IMR-90 (cell line): ENCODE data around the gene REXO1. TPM values are rescaled to one million over a fixed set of nuclear protein-coding genes. Genes with fewer than 3 reads are reported as not detected.
"Not testable (repeated sequence)": the region's sequence is repeated elsewhere in the genome, so short reads cannot be mapped to it uniquely, and the experiment has no call there.

Experiments
- ATAC-seq: fragments of 200-7000 bp; cut with Tn5 transposase; 2 replicates; pipeline ENCODE4 v1.9.1; 2020; ENCODE audit warnings: low read depth, mild to moderate bottlenecking, moderate library complexity
- BruUV-seq: library from RNA; stranded (reverse); fragments of 400-500 nt; replicated peaks from 2 replicates; lab custom pipeline; 2021; lab: Mats Ljungman, UMichigan
- CTCF ChIA-PET: fragments of 300-600 bp; formaldehyde crosslinking; extraction: SDS; loops from one replicate; lab custom pipeline; 2021; ENCODE audit warnings: antibody characterized with exemption; lab: Yijun Ruan, JAX
- POLR2A ChIA-PET: fragments of 300-600 bp; sonication (Branson Sonifier 250); formaldehyde crosslinking; loops from one replicate; lab custom pipeline; 2022; ENCODE audit warnings: antibody characterized with exemption; ENCODE audit not compliant: unreplicated experiment; lab: Charles Lee
- DNase-seq: peaks from one replicate; pipeline ENCODE4 v3.0.0; 2013
- H2AFZ ChIP-seq: replicated peaks from 2 replicates; pipeline ENCODE3; 2013; ENCODE audit warnings: low read length, mild to moderate bottlenecking; ENCODE audit not compliant: poor library complexity
- H2AK5ac ChIP-seq: 2 replicates; pipeline ENCODE4 v1.6.1; 2013; ENCODE audit warnings: low read depth, low read length, inconsistent platforms
- H2AK9ac ChIP-seq: replicated peaks from 2 replicates; pipeline ENCODE3; 2013; ENCODE audit warnings: mild to moderate bottlenecking, low read depth, low read length, moderate library complexity; ENCODE audit not compliant: poor library complexity
- H2BK120ac ChIP-seq: 2 replicates; pipeline ENCODE4 v1.6.1; 2013; ENCODE audit warnings: low read depth, low read length, inconsistent platforms
- H2BK15ac ChIP-seq: 3 replicates; pipeline ENCODE4 v1.6.1; 2013; ENCODE audit warnings: low read depth, low read length, inconsistent platforms
- H2BK20ac ChIP-seq: 2 replicates; pipeline ENCODE4 v1.6.1; 2013; ENCODE audit warnings: low read depth, mild to moderate bottlenecking, inconsistent platforms, low read length, moderate library complexity
- H2BK5ac ChIP-seq: 2 replicates; pipeline ENCODE4 v1.6.1; 2013; ENCODE audit warnings: mild to moderate bottlenecking, low read depth, low read length, inconsistent platforms; ENCODE audit not compliant: poor library complexity, severe bottlenecking
- H3K14ac ChIP-seq: replicated peaks from 2 replicates; pipeline ENCODE4 v1.6.1; 2013; ENCODE audit warnings: low read depth, low read length, inconsistent platforms
- H3K18ac ChIP-seq: 2 replicates; pipeline ENCODE4 v1.6.1; 2013; ENCODE audit warnings: low read depth, low read length, control low read depth
- H3K23ac ChIP-seq: 2 replicates; pipeline ENCODE4 v1.6.1; 2013; ENCODE audit warnings: low read depth, low read length, inconsistent platforms
- H3K27ac ChIP-seq: 2 replicates; pipeline ENCODE4 v1.5.1; 2013; ENCODE audit warnings: mild to moderate bottlenecking, control low read depth, low read length; ENCODE audit not compliant: insufficient read depth
- H3K27me3 ChIP-seq: 2 replicates; pipeline ENCODE4 v1.6.1; 2013; ENCODE audit warnings: low read length; ENCODE audit not compliant: control insufficient read depth, insufficient read depth
- H3K36me3 ChIP-seq: 2 replicates; pipeline ENCODE4 v1.6.1; 2013; ENCODE audit warnings: low read length, mixed read lengths; ENCODE audit not compliant: control insufficient read depth, insufficient read depth
- H3K4ac ChIP-seq: 2 replicates; pipeline ENCODE4 v1.6.1; 2013; ENCODE audit warnings: low read depth, low read length, inconsistent platforms
- H3K4me1 ChIP-seq: 2 replicates; pipeline ENCODE4 v1.6.1; 2013; ENCODE audit warnings: low read length, mixed read lengths; ENCODE audit not compliant: control insufficient read depth, insufficient read depth
- H3K4me2 ChIP-seq: 2 replicates; pipeline ENCODE4 v1.6.1; 2013; ENCODE audit warnings: low read depth, mild to moderate bottlenecking, control low read depth, low read length, moderate library complexity
- H3K4me3 ChIP-seq: 2 replicates; pipeline ENCODE4 v1.5.1; 2013; ENCODE audit warnings: low read depth, mild to moderate bottlenecking, control low read depth, low read length, moderate library complexity; ENCODE audit not compliant: insufficient read depth
- H3K56ac ChIP-seq: 2 replicates; pipeline ENCODE4 v1.6.1; 2013; ENCODE audit warnings: low read length, inconsistent platforms; ENCODE audit not compliant: insufficient read depth; ENCODE audit errors: extremely low read depth
- H3K79me1 ChIP-seq, 2 experiments: 2 replicates each; pipeline ENCODE4 v1.6.1; 2013; ENCODE audit warnings: low read length in 2 of 2, inconsistent platforms in 1 of 2, low read depth in 1 of 2
- H3K9ac ChIP-seq: 2 replicates; pipeline ENCODE4 v1.6.1; 2013; ENCODE audit warnings: low read depth, low read length, control low read depth
- H3K9me1 ChIP-seq: 2 replicates; pipeline ENCODE4 v1.6.1; 2013; ENCODE audit warnings: low read length, inconsistent platforms; ENCODE audit not compliant: insufficient read depth
- H3K9me3 ChIP-seq: 2 replicates; pipeline ENCODE4 v1.6.1; 2013; ENCODE audit warnings: low read length; ENCODE audit not compliant: control insufficient read depth, insufficient read depth
- H4K20me1 ChIP-seq: 2 replicates; pipeline ENCODE4 v1.6.1; 2013; ENCODE audit warnings: low read length, inconsistent platforms; ENCODE audit not compliant: insufficient read depth
- H4K5ac ChIP-seq: 2 replicates; pipeline ENCODE4 v1.6.1; 2013; ENCODE audit warnings: mild to moderate bottlenecking, low read depth, low read length, control low read depth
- H4K8ac ChIP-seq, 2 experiments: 2 replicates each; pipeline ENCODE4 v1.6.1; 2013; ENCODE audit warnings: low read depth in 2 of 2, low read length in 2 of 2, control low read depth in 1 of 2, inconsistent platforms in 1 of 2
- H4K91ac ChIP-seq: 2 replicates; pipeline ENCODE4 v1.6.1; 2013; ENCODE audit warnings: low read depth, low read length, inconsistent platforms; ENCODE audit not compliant: insufficient read depth
- MAZ ChIP-seq: IDR thresholded peaks from 2 replicates; pipeline ENCODE4 v1.6.1; 2012; ENCODE audit warnings: low read depth, mild to moderate bottlenecking, low read length, improper control_type of control experiment, moderate library complexity, borderline replicate concordance
- WGBS, 2 experiments: methylation state at CpG; one replicate each; pipeline versions ENCODE4 v1.1.5 to v1.1.7; 2013; ENCODE audit warnings: missing lambda C conversion rate in 2 of 2; ENCODE audit not compliant: insufficient read length in 1 of 2; ENCODE audit errors: extremely low coverage in 2 of 2; 5-methylcytosine and 5-hydroxymethylcytosine counted together
- dilution Hi-C: fragments of 300-500 bp; cut with HindIII; formaldehyde crosslinking; loops from one replicate; pipeline ENCODE4 v1.14.3; 2018; ENCODE audit warnings: low sequenced_read_pairs; ENCODE audit not compliant: unreplicated experiment
- in situ Hi-C: fragments of 300-500 bp; cut with MboI; formaldehyde crosslinking; loops from 3 replicates; pipeline ENCODE4 v1.14.3; 2019; ENCODE audit warnings: low sequenced_read_pairs, inconsistent platforms, mixed read lengths
- intact Hi-C: fragments of 100-400 bp; cut with micrococcal nuclease; formaldehyde crosslinking; loops from 2 replicates; pipeline ENCODE4 v1.10.0; 2022
- polyA plus RNA-seq, 3 experiments: library from polyadenylated mRNA; depleted of rRNA; stranded (reverse); fragments of >200 nt; gene quantifications; 2 replicates each; pipeline ENCODE4 v1.2.3, GENCODE V29; 2012; ENCODE audit warnings: low replicate concordance in 1 of 3
- total RNA-seq: library from RNA; depleted of rRNA; stranded (reverse); fragments of >200 nt; gene quantifications from 2 replicates; pipeline ENCODE4 v1.2.3, GENCODE V29; 2012

REXO1 gene
- total and polyA plus RNA-seq, 2 of the 4 experiments (the other 2 are of a cell fraction): 1.4 to 63.7 TPM

DNA sequence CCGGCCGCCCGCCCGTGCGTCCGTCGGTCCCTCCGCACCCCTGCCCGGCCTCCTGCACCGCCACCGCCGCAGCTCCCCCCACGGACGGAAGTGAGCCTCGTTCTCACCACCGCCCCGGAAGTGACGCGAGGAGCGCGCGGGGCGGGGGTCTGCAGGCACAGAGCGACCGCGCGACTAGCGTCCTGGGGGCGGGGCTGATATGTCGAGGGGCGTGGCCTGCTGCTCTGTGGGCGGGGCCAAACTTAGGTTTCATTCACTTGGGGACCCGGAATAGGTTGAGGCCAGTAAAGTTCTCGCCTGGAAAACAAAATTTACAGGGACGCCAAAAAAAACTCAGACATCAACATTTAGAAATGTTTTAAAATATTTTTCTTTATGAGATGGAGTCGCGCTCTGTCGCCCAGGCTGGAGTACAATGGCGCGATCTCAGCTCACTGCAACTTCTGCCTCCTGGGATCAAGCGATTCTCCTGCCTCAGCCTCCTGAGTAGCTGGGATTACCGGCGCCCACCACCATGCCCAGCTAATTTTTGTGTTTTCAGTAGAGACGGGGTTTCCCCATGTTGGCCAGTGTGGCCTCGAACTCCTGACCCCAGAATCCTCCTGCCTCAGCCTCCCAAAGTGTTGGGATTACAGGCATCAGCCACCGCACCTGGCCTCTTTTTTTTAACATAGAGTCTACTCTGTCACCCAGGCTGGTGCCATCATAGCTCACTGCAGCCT lies 37.3 kb upstream of the REXO1 start, which contains the start of gene ABHD17A:
Gene ABHD17A (minus strand): TSS at position 99 of the 722 bp plus-strand sequence. CDS start 3,930 bp downstream, outside the sequence.
- 37% methylated on average over 16 of the region's 46 CpGs; no CpG with 5 or more reads in 1 of the 2 experiments for WGBS, 2 experiments
- BruUV-seq: not testable (repeated sequence)
- CTCF ChIA-PET: interaction anchor here (0.8 kb wide), 1 partner anchor 9 kb away, joined by 3 read pairs; no protein-coding TSS in a partner anchor

More for the DNA sequence above, 37.3 kb upstream of the REXO1 start, which contains the start of gene ABHD17A:
- Histone ChIP-seq H2BK5ac (peak within 1 kb of the TSS; percentile 49), H3K79me1 (peaks cover 4 to 38% of the 10 kb centered on the region in 2 experiments), H3K23ac (peak within 1 kb of the TSS; percentile 92), H3K56ac (peak within 1 kb of the TSS; percentile 58), H3K4me2 (peak within 1 kb of the TSS; percentile 99), H3K4ac (peak within 1 kb of the TSS; percentile 66), H3K27ac (peak within 1 kb of the TSS; percentile 89), H3K4me3 (peak within 1 kb of the TSS; percentile 99), H3K14ac (peak within 1 kb of the TSS; percentile 63), H4K5ac (peak within 1 kb of the TSS; percentile 26; the same call in 1 of the 2 replicates), H4K8ac (peak within 1 kb of the TSS in 1 of 2 experiments; percentile 52; a peak in 2 of 4 replicates), H2AK9ac (peak within 1 kb of the TSS; percentile 99), H3K9me1 (peaks cover 18% of the 10 kb centered on the region), H3K4me1 (peaks cover 24% of the 10 kb centered on the region), H3K9ac (peak within 1 kb of the TSS; percentile 97), H2AFZ (peak within 1 kb of the TSS; percentile 87), H2AK5ac (peak within 1 kb of the TSS; percentile 85), H4K20me1 (peaks cover 40% of the 10 kb centered on the region)
- in situ Hi-C loops, H2BK20ac ChIP-seq, H3K9me3 ChIP-seq, H4K91ac ChIP-seq, H3K18ac ChIP-seq, H2BK15ac ChIP-seq, H3K36me3 ChIP-seq, H3K27me3 ChIP-seq, H2BK120ac ChIP-seq, dilution Hi-C loops: not testable (repeated sequence)
- ATAC-seq (peak; percentile 94), DNase-seq (peak; percentile 89)
- intact Hi-C loops: loop anchor here (1.0 kb wide), 1 partner anchor 20 kb away; the partner anchor contains the start of genes ADAT3 and SCAMP4
- POLR2A ChIA-PET: interaction anchor here (0.6 kb wide), 1 partner anchor 21 kb away, joined by 7 read pairs; no protein-coding TSS in a partner anchor
- peak; percentile 99 for TF ChIP-seq MAZ
